Activated CD8-positive, alpha-beta memory T cell treated with anti-CD3 and anti-CD28 coated beads, Interleukin-2, amount 50 U/mL, for 1 hour (primary cell): ENCODE results near the gene NTSR1.

Experiments
- DNase-seq: peaks from one replicate; pipeline ENCODE4 v3.0.0-alpha.2; 2020; ENCODE audit errors: extremely low read depth

Gene NTSR1

GRCh38 chr20:62739581-62740285 is 31.1 kb downstream of the NTSR1 start:
- DNase-seq = no peak

GRCh38 chr20:62740286-62741141 is 31.9 kb downstream of the NTSR1 start:
- peak; percentile 77 for DNase-seq

GRCh38 chr20:62741191-62741691 is 32.6 kb downstream of the NTSR1 start:
- no peak for DNase-seq

GRCh38 chr20:62741701-62742491 is 33.3 kb downstream of the NTSR1 start:
- DNase-seq = no peak

GRCh38 chr20:62742550-62742949 is 33.9 kb downstream of the NTSR1 start:
- DNase-seq = no peak

- DNase-seq = no peak
Observed at GRCh38 chr20:62742979-62743776, 34.5 kb downstream of the NTSR1 start.

GRCh38 chr20:62743777-62744317 is 35.2 kb downstream of the NTSR1 start:
- no peak for DNase-seq

GRCh38 chr20:62744741-62745191 is 36.1 kb downstream of the NTSR1 start:
- DNase-seq = no peak

- DNase-seq = no peak
Observed at GRCh38 chr20:62745279-62745951, 36.8 kb downstream of the NTSR1 start.

- DNase-seq = no peak
Observed at GRCh38 chr20:62745952-62746288, 37.3 kb downstream of the NTSR1 start.

- no peak for DNase-seq
Observed at GRCh38 chr20:62748311-62748710, 39.7 kb downstream of the NTSR1 start.

GRCh38 chr20:62749851-62750445 is 41.3 kb downstream of the NTSR1 start:
- DNase-seq = no peak

GRCh38 chr20:62751551-62752150 is 43.0 kb downstream of the NTSR1 start:
- no peak for DNase-seq

- DNase-seq = no peak
Observed at GRCh38 chr20:62752181-62752670, 43.6 kb downstream of the NTSR1 start.

GRCh38 chr20:62752671-62753501 is 44.2 kb downstream of the NTSR1 start:
- no peak for DNase-seq

GRCh38 chr20:62753626-62754025 is 45.0 kb downstream of the NTSR1 start:
- no peak for DNase-seq

GRCh38 chr20:62754122-62754990 is 45.7 kb downstream of the NTSR1 start:
- DNase-seq = no peak

- no peak for DNase-seq
Observed at GRCh38 chr20:62754991-62755356, 46.3 kb downstream of the NTSR1 start.
